Right lobe of liver (tissue), 6 donors: ENCODE data around the gene PTPN1. TPM values are rescaled to one million over a fixed set of nuclear protein-coding genes. Genes with fewer than 3 reads are reported as not detected.

Experiments
- ATAC-seq, 4 donors: fragments of 200-7000 bp; cut with Tn5 transposase; one replicate each; pipeline ENCODE4 v1.9.1; 2020; ENCODE audit warnings: mild to moderate bottlenecking in 4 of 4, moderate library complexity in 4 of 4
- DNase-seq, 3 donors: peaks; one replicate each; pipeline ENCODE4 v3.0.0-alpha.2; 2020
- H3K27ac ChIP-seq, 3 donors: fragments of 200-600 bp; one replicate each; pipeline ENCODE4 v1.8.0; 2022
- H3K27me3 ChIP-seq, 2 donors: fragments of 200-600 bp; one replicate each; pipeline ENCODE4 v1.8.0; 2022
- H3K36me3 ChIP-seq, 4 donors: fragments of 200-600 bp; sonication (generic) in 1 of 4; one replicate each; pipeline versions ENCODE4 v1.5.1 to v1.8.0; 2017 to 2022; ENCODE audit warnings: control low read depth in 1 of 4
- H3K4me1 ChIP-seq, 4 donors: fragments of 200-600 bp; sonication (generic) in 1 of 4; one replicate each; pipeline versions ENCODE4 v1.5.1 to v1.8.0; 2017 to 2022; ENCODE audit warnings: control low read depth in 1 of 4
- H3K4me3 ChIP-seq, 3 donors: fragments of 200-600 bp; one replicate each; pipeline ENCODE4 v1.8.0; 2022
- H3K9me3 ChIP-seq, 4 donors: fragments of 200-600 bp; sonication (generic) in 1 of 4; one replicate each; pipeline versions ENCODE4 v1.5.1 to v1.8.0; 2017 to 2022; ENCODE audit warnings: control low read depth in 1 of 4
- CTCF ChIP-seq, 4 donors: fragments of 200-600 bp in 3 of 4; fragments of 450-650 bp in 1 of 4; IDR thresholded peaks; one replicate each; pipeline versions ENCODE4 v1.5.1 to v1.8.0; 2016 to 2022; ENCODE audit warnings: antibody characterized with exemption in 4 of 4, mild to moderate bottlenecking in 2 of 4
- POLR2A ChIP-seq: fragments of 450-650 bp; IDR thresholded peaks from one replicate; pipeline ENCODE4 v1.6.1; 2017; ENCODE audit warnings: antibody characterized with exemption, mild to moderate bottlenecking
- WGBS: methylation state at CpG from one replicate; pipeline ENCODE4 v1.1.6; 2018; ENCODE audit warnings: low coverage, low lambda C conversion rate; ENCODE audit not compliant: insufficient coverage; ENCODE audit errors: missing lambda C conversion rate; 5-methylcytosine and 5-hydroxymethylcytosine counted together
- intact Hi-C, 2 donors: fragments of 100-400 bp; cut with DNase I; formaldehyde crosslinking; loops; one replicate each; pipeline versions ENCODE4 v1.11.2 to v1.14.1; 2022
- total RNA-seq, 6 experiments: library from RNA; depleted of rRNA in 2 of 6; stranded (reverse); fragments of >200 nt in 2 of 6; fragmentation: NEBNext Ultra II Directional in 3 of 6; extraction: Animal tissue kit (Norgen Biotek cat#: 25700) in 3 of 6; gene quantifications; one replicate each; pipeline versions ENCODE4 v1.1.0 to v1.2.4, GENCODE V29; 2016 to 2023
- donor health status: DM: no; HTN: yes; CAD: no.
- donor health status: DM: no; HTN: no; CAD: no.
- donor health status: DM: no; HTN: no; CAD: no.
- donor health status: DM: no; HTN: yes; CAD: no.
- donor health status: DM: no; HTN: yes; CAD: no.

The PTPN1 gene
- total RNA-seq, 6 experiments from 2014 or later: 9.5 to 14.9 (median 12.6) TPM

GRCh38 chr20:50593005-50593335 lies 82.8 kb downstream of the PTPN1 start:
- Histone ChIP-seq H3K27ac (no peak overlapping the region), H3K27me3 (no peaks in the 10 kb centered on the region), H3K9me3 (no peaks in the 10 kb centered on the region), H3K4me3 (no peak overlapping the region), H3K36me3 (peaks cover 0 to 4% (median 0%) of the 10 kb centered on the region in 4 donors), H3K4me1 (peaks cover 0 to 11% (median 5%) of the 10 kb centered on the region in 4 donors)
- no CpG with 5 or more reads among the region's 9 CpGs for WGBS
- intact Hi-C loops: no loop called here
- TF ChIP-seq CTCF (IDR thresholded peaks at IDR 0.05) (no peak), POLR2A (no peak)
- DNase-seq: no peak
- no peak for ATAC-seq

GRCh38 chr20:50594231-50594590 lies 84.0 kb downstream of the PTPN1 start:
- H3K9me3 ChIP-seq: no peaks in the 10 kb centered on the region
- TF ChIP-seq CTCF (IDR thresholded peaks at IDR 0.05) (no peak), POLR2A (no peak)
- H3K4me3 ChIP-seq: no peak overlapping the region
- intact Hi-C loops: no loop called here
- no peak overlapping the region for H3K27ac ChIP-seq
- H3K27me3 ChIP-seq: no peaks in the 10 kb centered on the region
- WGBS: 74% methylated on average over 6 of the region's 11 CpGs
- H3K4me1 ChIP-seq: peaks cover 0 to 12% (median 6%) of the 10 kb centered on the region in 4 donors
- no peak for DNase-seq
- ATAC-seq: no peak
- H3K36me3 ChIP-seq: peaks cover 0 to 4% (median 0%) of the 10 kb centered on the region in 4 donors

DNA sequence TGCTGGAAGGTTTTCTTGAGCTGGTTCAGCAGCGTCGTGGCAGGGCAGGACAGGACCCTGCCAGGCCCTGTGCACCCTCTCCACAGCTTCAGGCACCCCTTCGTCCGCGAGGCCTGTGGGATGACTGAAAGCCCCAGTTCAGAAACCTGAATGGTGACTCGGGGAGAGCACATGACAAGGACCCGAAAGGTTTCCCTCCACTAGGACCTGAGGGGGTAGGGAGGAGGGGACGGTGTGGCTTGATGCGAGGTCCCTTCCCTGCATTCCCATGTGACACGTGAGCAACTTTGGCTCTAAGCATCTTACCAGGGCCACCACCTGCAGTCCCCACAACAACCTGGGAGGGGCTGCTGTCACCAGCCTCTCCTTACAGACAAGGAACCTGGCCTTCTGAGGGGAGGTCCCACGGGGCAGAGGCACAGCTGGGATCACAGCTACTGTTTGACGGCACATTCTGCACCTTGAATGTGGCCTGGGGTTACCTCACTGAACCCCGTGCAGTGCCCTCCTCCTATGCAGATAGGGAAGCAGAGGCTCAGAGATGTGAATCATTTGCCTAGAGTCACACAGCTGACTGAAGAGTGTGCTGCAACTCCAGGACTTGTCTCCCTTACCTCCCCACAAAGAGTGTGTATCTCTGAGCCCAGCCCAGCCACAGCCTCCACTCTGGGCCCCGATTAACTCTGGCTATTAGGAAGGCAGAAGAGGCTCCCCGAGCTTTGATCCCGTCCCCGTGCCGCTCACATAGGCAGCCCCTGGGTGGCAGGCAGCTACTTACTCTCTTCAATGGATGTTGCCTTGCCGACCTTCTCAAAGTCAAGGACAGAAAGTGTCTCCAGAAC lies 84.6 kb downstream of the PTPN1 start:
- H3K27me3 ChIP-seq: no peaks in the 10 kb centered on the region
- no peak for TF ChIP-seq POLR2A
- TF ChIP-seq CTCF (IDR thresholded peaks at IDR 0.05): no peak
- peaks cover 0 to 4% (median 0%) of the 10 kb centered on the region in 4 donors for H3K36me3 ChIP-seq
- no peaks in the 10 kb centered on the region for H3K9me3 ChIP-seq
- 25% methylated on average over 5 of the region's 19 CpGs for WGBS
- peak in 1 of 4 donors; percentile 3 for ATAC-seq
- intact Hi-C loops: no loop called here
- no peak overlapping the region for H3K27ac ChIP-seq
- no peak overlapping the region for H3K4me3 ChIP-seq
- peaks cover 0 to 17% (median 8%) of the 10 kb centered on the region in 4 donors for H3K4me1 ChIP-seq
- no peak for DNase-seq

GRCh38 chr20:50595433-50595895 lies 85.3 kb downstream of the PTPN1 start:
- intact Hi-C loops: no loop called here
- no peaks in the 10 kb centered on the region for H3K9me3 ChIP-seq
- no peak overlapping the region for H3K4me3 ChIP-seq
- TF ChIP-seq POLR2A: no peak
- no peak for TF ChIP-seq CTCF (IDR thresholded peaks at IDR 0.05)
- no peaks in the 10 kb centered on the region for H3K27me3 ChIP-seq
- no peak for ATAC-seq
- no peak overlapping the region for H3K27ac ChIP-seq
- peaks cover 0 to 17% (median 8%) of the 10 kb centered on the region in 4 donors for H3K4me1 ChIP-seq
- no peak for DNase-seq
- H3K36me3 ChIP-seq: no peaks in the 10 kb centered on the region
- WGBS: 50% methylated on average over 3 of the region's 6 CpGs
